Liver (tissue), 9 donors: ENCODE results near the gene MDN1. TPM values are rescaled to one million over a fixed set of nuclear protein-coding genes. Genes with fewer than 3 reads are reported as not detected.
"Not testable (repeated sequence)": the region's sequence is repeated elsewhere in the genome, so short reads cannot be mapped to it uniquely, and the experiment has no call there.

Experiments
- DNase-seq: peaks from one replicate; pipeline ENCODE4 v3.0.0-alpha.2; 2017; ENCODE audit warnings: low spot score
- H3K27ac ChIP-seq, 2 donors: one replicate each; pipeline ENCODE4 v1.7.0; 2013; ENCODE audit warnings: inconsistent platforms in 2 of 2, low read length in 2 of 2, control low read depth in 1 of 2, low read depth in 1 of 2, mild to moderate bottlenecking in 1 of 2
- H3K27me3 ChIP-seq, 4 donors: one replicate each; pipeline versions ENCODE4 v1.6.1 to v1.7.0; 2013; ENCODE audit warnings: low read length in 3 of 4, inconsistent platforms in 1 of 4, mild to moderate bottlenecking in 1 of 4, moderate library complexity in 1 of 4; ENCODE audit not compliant: control insufficient read depth in 4 of 4, insufficient read depth in 4 of 4
- H3K36me3 ChIP-seq, 4 donors: one replicate each; pipeline versions ENCODE4 v1.6.1 to v1.7.0; 2013; ENCODE audit warnings: low read length in 3 of 4, mild to moderate bottlenecking in 3 of 4, low read depth in 1 of 4, moderate library complexity in 1 of 4; ENCODE audit not compliant: control insufficient read depth in 4 of 4, insufficient read depth in 3 of 4
- H3K4me1 ChIP-seq, 4 donors: one replicate each; pipeline versions ENCODE4 v1.6.1 to v1.7.0; 2013; ENCODE audit warnings: low read length in 3 of 4, mild to moderate bottlenecking in 3 of 4, moderate library complexity in 1 of 4; ENCODE audit not compliant: control insufficient read depth in 4 of 4, insufficient read depth in 4 of 4
- H3K4me3 ChIP-seq, 3 donors: one replicate each; pipeline versions ENCODE4 v1.6.1 to v1.7.0; 2013; ENCODE audit warnings: low read length in 3 of 3, control low read depth in 1 of 3, low read depth in 1 of 3, mild to moderate bottlenecking in 1 of 3
- H3K9ac ChIP-seq, 2 donors: one replicate each; pipeline ENCODE4 v1.7.0; 2013; ENCODE audit warnings: low read length in 2 of 2, mild to moderate bottlenecking in 2 of 2, moderate library complexity in 2 of 2, control low read depth in 1 of 2, low read depth in 1 of 2
- H3K9me3 ChIP-seq, 4 donors: one replicate each; pipeline versions ENCODE4 v1.6.1 to v1.7.0; 2013; ENCODE audit warnings: low read length in 3 of 4; ENCODE audit not compliant: control insufficient read depth in 4 of 4
- FOXA1 ChIP-seq: IDR thresholded peaks from 2 replicates; pipeline ENCODE4 v1.6.1; 2016; ENCODE audit warnings: antibody characterized with exemption
- FOXA2 ChIP-seq: IDR thresholded peaks from 2 replicates; pipeline ENCODE4 v1.6.1; 2016; ENCODE audit warnings: antibody characterized with exemption
- GABPA ChIP-seq, 2 donors: IDR thresholded peaks in 1 of 2; conservative IDR thresholded peaks in 1 of 2; 2 replicates each; pipeline ENCODE4 v1.6.1; 2016; ENCODE audit warnings: antibody characterized with exemption in 2 of 2, mild to moderate bottlenecking in 1 of 2, moderate library complexity in 1 of 2
- HNF4A ChIP-seq, 2 donors: conservative IDR thresholded peaks; 2 replicates each; pipeline ENCODE4 v1.6.1; 2016; ENCODE audit warnings: antibody characterized with exemption in 2 of 2, mild to moderate bottlenecking in 2 of 2
- HNF4G ChIP-seq: IDR thresholded peaks from 2 replicates; pipeline ENCODE4 v1.6.1; 2016; ENCODE audit warnings: antibody characterized with exemption
- NR2F2 ChIP-seq: IDR thresholded peaks from 2 replicates; pipeline ENCODE4 v1.6.1; 2016; ENCODE audit warnings: antibody characterized with exemption
- RAD21 ChIP-seq, 2 donors: IDR thresholded peaks; 2 replicates each; pipeline ENCODE4 v1.6.1; 2016; ENCODE audit warnings: antibody characterized with exemption in 2 of 2, mild to moderate bottlenecking in 2 of 2
- RXRA ChIP-seq, 2 donors: IDR thresholded peaks; 2 replicates each; pipeline ENCODE4 v1.6.1; 2017 to 2018; ENCODE audit warnings: antibody characterized with exemption in 2 of 2, mild to moderate bottlenecking in 1 of 2
- SP1 ChIP-seq: IDR thresholded peaks from 2 replicates; pipeline ENCODE4 v1.6.1; 2018; ENCODE audit warnings: antibody characterized with exemption, mild to moderate bottlenecking
- TAF1 ChIP-seq: conservative IDR thresholded peaks from 2 replicates; pipeline ENCODE4 v1.6.1; 2016; ENCODE audit warnings: antibody characterized with exemption, mild to moderate bottlenecking
- YY1 ChIP-seq: IDR thresholded peaks from 2 replicates; pipeline ENCODE4 v1.6.1; 2016; ENCODE audit warnings: antibody characterized with exemption, mild to moderate bottlenecking
- WGBS: extraction: QIAGEN DNeasy Blood & Tissue Kit; methylation state at CpG from one replicate; pipeline ENCODE4 v1.1.7; 2013; 5-methylcytosine and 5-hydroxymethylcytosine counted together
- polyA plus RNA-seq, 2 donors: library from polyadenylated mRNA; stranded (reverse) in 1 of 2; unstranded in 1 of 2; fragments of 200-250 nt in 1 of 2; fragments of >200 nt in 1 of 2; fragmentation: Nextera tagmentation in 1 of 2; extraction: Ambion mirVana in 1 of 2; gene quantifications; one replicate each; pipeline versions ENCODE4 v1.2.1 to v1.2.3, GENCODE V29; 2013 to 2015
- total RNA-seq, 2 donors: library from RNA; depleted of rRNA; stranded (reverse); fragments of >200 nt; gene quantifications; one replicate each; pipeline ENCODE4 v1.2.3, GENCODE V29; 2014
- TF ChIP-seq, protein P1 (sequence below): fragments of 150-350 bp; IDR thresholded peaks from 2 replicates; pipeline ENCODE4 v1.5.1; 2017; ENCODE audit warnings: improper control_type of control experiment, low read depth, low read length; ENCODE audit not compliant: missing input control
- TF ChIP-seq, protein P2 (sequence below): IDR thresholded peaks from 2 replicates; pipeline ENCODE4 v1.6.1; 2016; ENCODE audit warnings: antibody characterized with exemption
- TF ChIP-seq, protein P3 (sequence below): IDR thresholded peaks from 2 replicates; pipeline ENCODE4 v1.6.1; 2016; ENCODE audit warnings: antibody characterized with exemption, mild to moderate bottlenecking
- TF ChIP-seq, protein P4 (sequence below): IDR thresholded peaks from 2 replicates; pipeline ENCODE4 v1.6.1; 2016; ENCODE audit warnings: antibody characterized with exemption
- donor health status: healthy.
- donor health status: healthy.
- donor health status: healthy.
- donor health status: healthy.
- donor health status: healthy.

Gene MDN1
- total and polyA plus RNA-seq, 4 donors: 5.4 to 48.9 (median 22.8) TPM

DNA sequence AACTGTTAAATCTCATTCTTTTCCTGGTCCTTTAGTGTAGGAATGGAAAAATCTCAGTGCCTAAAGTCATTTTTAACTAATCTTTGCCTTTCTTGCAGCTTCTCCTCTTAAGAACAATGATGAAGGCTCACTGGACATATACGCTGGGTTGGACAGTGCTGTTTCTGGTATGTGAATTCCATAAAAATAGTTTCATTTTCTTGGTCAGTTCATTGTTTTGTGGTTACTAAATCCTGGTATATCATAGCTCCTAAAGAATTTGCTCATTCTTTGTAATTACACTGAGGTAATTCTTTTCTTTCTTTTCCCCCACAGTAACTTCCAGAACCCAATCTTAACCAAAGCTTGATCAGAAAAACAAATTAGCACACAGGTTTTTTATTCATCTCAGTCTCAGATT lies 33.5 kb upstream of the MDN1 start:
- Histone ChIP-seq H3K36me3 (peaks cover 9 to 28% (median 21%) of the 10 kb centered on the region in 4 donors), H3K4me1 (no peaks in the 10 kb centered on the region), H3K4me3 (no peak overlapping the region), H3K27ac (no peak overlapping the region), H3K27me3 (no peaks in the 10 kb centered on the region), H3K9ac (no peak overlapping the region), H3K9me3 (no peaks in the 10 kb centered on the region)
- no peak for TF ChIP-seq GABPA (IDR thresholded peaks at IDR 0.05 in 1 of 2, conservative IDR thresholded peaks at IDR 0.05 in 1 of 2)
- TF ChIP-seq, protein P1, sequence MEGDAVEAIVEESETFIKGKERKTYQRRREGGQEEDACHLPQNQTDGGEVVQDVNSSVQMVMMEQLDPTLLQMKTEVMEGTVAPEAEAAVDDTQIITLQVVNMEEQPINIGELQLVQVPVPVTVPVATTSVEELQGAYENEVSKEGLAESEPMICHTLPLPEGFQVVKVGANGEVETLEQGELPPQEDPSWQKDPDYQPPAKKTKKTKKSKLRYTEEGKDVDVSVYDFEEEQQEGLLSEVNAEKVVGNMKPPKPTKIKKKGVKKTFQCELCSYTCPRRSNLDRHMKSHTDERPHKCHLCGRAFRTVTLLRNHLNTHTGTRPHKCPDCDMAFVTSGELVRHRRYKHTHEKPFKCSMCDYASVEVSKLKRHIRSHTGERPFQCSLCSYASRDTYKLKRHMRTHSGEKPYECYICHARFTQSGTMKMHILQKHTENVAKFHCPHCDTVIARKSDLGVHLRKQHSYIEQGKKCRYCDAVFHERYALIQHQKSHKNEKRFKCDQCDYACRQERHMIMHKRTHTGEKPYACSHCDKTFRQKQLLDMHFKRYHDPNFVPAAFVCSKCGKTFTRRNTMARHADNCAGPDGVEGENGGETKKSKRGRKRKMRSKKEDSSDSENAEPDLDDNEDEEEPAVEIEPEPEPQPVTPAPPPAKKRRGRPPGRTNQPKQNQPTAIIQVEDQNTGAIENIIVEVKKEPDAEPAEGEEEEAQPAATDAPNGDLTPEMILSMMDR: no peak
- no peak for TF ChIP-seq SP1
- no peak for TF ChIP-seq YY1
- no peak for TF ChIP-seq NR2F2
- no peak for TF ChIP-seq RAD21 (IDR thresholded peaks at IDR 0.05)
- no peak for TF ChIP-seq HNF4A (conservative IDR thresholded peaks at IDR 0.05)
- TF ChIP-seq, protein P2, sequence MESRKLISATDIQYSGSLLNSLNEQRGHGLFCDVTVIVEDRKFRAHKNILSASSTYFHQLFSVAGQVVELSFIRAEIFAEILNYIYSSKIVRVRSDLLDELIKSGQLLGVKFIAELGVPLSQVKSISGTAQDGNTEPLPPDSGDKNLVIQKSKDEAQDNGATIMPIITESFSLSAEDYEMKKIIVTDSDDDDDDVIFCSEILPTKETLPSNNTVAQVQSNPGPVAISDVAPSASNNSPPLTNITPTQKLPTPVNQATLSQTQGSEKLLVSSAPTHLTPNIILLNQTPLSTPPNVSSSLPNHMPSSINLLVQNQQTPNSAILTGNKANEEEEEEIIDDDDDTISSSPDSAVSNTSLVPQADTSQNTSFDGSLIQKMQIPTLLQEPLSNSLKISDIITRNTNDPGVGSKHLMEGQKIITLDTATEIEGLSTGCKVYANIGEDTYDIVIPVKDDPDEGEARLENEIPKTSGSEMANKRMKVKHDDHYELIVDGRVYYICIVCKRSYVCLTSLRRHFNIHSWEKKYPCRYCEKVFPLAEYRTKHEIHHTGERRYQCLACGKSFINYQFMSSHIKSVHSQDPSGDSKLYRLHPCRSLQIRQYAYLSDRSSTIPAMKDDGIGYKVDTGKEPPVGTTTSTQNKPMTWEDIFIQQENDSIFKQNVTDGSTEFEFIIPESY: no peak
- TF ChIP-seq, protein P3, sequence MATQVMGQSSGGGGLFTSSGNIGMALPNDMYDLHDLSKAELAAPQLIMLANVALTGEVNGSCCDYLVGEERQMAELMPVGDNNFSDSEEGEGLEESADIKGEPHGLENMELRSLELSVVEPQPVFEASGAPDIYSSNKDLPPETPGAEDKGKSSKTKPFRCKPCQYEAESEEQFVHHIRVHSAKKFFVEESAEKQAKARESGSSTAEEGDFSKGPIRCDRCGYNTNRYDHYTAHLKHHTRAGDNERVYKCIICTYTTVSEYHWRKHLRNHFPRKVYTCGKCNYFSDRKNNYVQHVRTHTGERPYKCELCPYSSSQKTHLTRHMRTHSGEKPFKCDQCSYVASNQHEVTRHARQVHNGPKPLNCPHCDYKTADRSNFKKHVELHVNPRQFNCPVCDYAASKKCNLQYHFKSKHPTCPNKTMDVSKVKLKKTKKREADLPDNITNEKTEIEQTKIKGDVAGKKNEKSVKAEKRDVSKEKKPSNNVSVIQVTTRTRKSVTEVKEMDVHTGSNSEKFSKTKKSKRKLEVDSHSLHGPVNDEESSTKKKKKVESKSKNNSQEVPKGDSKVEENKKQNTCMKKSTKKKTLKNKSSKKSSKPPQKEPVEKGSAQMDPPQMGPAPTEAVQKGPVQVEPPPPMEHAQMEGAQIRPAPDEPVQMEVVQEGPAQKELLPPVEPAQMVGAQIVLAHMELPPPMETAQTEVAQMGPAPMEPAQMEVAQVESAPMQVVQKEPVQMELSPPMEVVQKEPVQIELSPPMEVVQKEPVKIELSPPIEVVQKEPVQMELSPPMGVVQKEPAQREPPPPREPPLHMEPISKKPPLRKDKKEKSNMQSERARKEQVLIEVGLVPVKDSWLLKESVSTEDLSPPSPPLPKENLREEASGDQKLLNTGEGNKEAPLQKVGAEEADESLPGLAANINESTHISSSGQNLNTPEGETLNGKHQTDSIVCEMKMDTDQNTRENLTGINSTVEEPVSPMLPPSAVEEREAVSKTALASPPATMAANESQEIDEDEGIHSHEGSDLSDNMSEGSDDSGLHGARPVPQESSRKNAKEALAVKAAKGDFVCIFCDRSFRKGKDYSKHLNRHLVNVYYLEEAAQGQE: no peak
- no peak for TF ChIP-seq FOXA1
- no peak for TF ChIP-seq HNF4G
- no peak for TF ChIP-seq FOXA2
- no peak for TF ChIP-seq TAF1
- TF ChIP-seq RXRA (IDR thresholded peaks at IDR 0.05): no peak
- TF ChIP-seq, protein P4, sequence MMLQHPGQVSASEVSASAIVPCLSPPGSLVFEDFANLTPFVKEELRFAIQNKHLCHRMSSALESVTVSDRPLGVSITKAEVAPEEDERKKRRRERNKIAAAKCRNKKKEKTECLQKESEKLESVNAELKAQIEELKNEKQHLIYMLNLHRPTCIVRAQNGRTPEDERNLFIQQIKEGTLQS: no peak
- no peak for DNase-seq
- 96% methylated on average over 1 of the region's 1 CpG for WGBS

DNA sequence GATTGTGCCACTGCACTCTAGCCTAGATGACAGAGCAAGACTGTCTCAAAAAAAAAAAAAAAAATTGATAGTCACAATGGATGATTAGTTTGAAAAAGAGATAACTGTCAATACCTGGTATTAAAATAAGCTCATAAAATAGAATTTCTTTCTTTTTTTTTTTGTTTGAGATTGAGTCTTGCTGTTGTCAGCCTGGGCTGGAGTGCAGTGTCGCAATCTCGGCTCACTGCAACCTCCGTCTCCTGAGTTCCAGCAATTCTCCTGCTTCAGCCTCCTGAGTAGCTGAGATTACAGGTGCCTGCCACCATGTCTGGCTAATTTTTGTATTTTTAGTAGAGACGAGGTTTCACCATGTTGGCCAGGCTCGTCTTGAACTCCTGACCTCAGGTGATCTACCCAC lies 27.9 kb upstream of the MDN1 start:
- DNase-seq, H3K27me3 ChIP-seq, H3K9ac ChIP-seq, H3K9me3 ChIP-seq, H3K27ac ChIP-seq, H3K4me3 ChIP-seq, H3K4me1 ChIP-seq, H3K36me3 ChIP-seq: not testable (repeated sequence)
- 94% methylated on average over 5 of the region's 5 CpGs for WGBS
